ENCODE data around the gene MC1R. TPM values are rescaled to one million over a fixed set of nuclear protein-coding genes. Genes with fewer than 3 reads are reported as not detected.

Gene MC1R
- total RNA-seq, 1 experiment from 2014 or later: 14.3 TPM

GRCh38 chr16:89892635-89893034 lies 26.0 kb upstream of the MC1R start:
- no peak for DNase-seq (ENCODE audit: low read depth, low spot score)
- in situ Hi-C loops (cut with HindIII; ENCODE audit: low pct_unique_long_range_greater_than_20kb, low sequenced_read_pairs): no loop called here

GRCh38 chr16:89893642-89894548 lies 24.8 kb upstream of the MC1R start:
- in situ Hi-C loops (cut with HindIII; ENCODE audit: low pct_unique_long_range_greater_than_20kb, low sequenced_read_pairs): no loop called here
- no peak for DNase-seq (ENCODE audit: low read depth, low spot score)

- in situ Hi-C loops (cut with HindIII; ENCODE audit: low pct_unique_long_range_greater_than_20kb, low sequenced_read_pairs): no loop called here
- no peak for DNase-seq (ENCODE audit: low read depth, low spot score)
Measured at GRCh38 chr16:89895482-89896250, 23.0 kb upstream of the MC1R start.

DNA sequence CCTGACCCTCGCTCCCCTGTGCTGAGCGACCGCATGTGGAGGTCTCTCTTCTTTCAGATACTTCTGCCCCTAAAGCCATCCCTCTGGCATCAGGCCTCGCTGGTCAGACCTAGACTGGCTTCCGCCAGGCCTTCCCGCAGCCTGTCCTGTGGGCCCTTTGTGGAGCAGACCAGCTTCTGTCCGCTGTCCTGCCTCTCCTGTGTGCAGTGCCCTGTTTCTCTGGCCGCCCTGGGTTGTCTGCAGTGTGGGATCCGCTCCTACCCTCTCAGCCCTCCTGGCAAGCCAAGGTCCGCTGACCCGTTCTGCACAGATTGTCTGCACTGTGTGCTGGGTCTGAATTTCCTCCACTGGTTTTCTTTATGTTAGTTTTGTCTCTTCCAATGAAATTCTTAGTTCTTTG lies 21.5 kb upstream of the MC1R start:
- no peak for DNase-seq (ENCODE audit: low read depth, low spot score)
- in situ Hi-C loops (cut with HindIII; ENCODE audit: low pct_unique_long_range_greater_than_20kb, low sequenced_read_pairs): no loop called here

DNA sequence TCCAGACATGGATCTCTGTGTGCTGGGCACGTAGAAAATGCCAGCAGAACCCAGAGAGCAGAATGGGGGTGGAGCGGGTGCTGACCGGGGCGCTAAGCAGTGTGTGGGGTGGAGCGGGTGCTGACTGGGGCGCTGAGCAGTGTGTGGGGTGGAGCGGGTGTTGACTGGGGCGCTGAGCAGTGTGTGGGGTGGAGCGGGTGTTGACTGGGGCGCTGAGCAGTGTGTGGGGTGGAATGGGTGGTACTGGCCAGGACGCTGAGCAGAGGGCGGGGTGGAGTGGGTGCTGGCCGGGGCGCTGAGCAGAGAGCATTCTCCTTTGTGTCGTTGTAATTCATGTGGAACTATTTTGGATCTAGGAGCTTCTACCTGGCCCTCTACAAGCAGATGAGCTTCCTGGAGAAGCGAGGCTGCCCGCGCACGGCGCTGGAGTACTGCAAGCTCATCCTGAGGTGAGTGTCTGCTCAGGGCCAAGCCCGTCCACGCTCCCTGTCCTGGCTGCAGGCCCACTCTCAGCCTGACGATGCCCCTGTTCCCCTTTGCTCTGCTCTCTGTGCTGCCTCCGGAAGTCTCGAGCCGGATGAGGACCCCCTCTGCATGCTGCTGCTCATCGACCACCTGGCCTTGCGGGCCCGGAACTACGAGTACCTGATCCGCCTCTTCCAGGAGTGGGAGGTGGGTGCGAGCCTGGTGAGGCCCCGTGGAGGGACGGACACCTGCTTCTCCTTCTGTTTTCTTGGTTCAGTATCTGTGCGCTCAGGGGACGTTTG lies 20.3 kb upstream of the MC1R start:
- no peak for DNase-seq (ENCODE audit: low read depth, low spot score)
- in situ Hi-C loops (cut with HindIII; ENCODE audit: low pct_unique_long_range_greater_than_20kb, low sequenced_read_pairs): no loop called here

GRCh38 chr16:89899879-89900481 lies 18.7 kb upstream of the MC1R start:
- in situ Hi-C loops (cut with HindIII; ENCODE audit: low pct_unique_long_range_greater_than_20kb, low sequenced_read_pairs): no loop called here
- no peak for DNase-seq (ENCODE audit: low read depth, low spot score)

- in situ Hi-C loops (cut with HindIII; ENCODE audit: low pct_unique_long_range_greater_than_20kb, low sequenced_read_pairs): no loop called here
- DNase-seq (ENCODE audit: low read depth, low spot score): no peak
Measured at GRCh38 chr16:89900885-89901284, 17.8 kb upstream of the MC1R start.

GRCh38 chr16:89902980-89903379 lies 15.7 kb upstream of the MC1R start:
- in situ Hi-C loops (cut with HindIII; ENCODE audit: low pct_unique_long_range_greater_than_20kb, low sequenced_read_pairs): no loop called here
- DNase-seq (ENCODE audit: low read depth, low spot score): no peak

- DNase-seq (ENCODE audit: low read depth, low spot score): no peak
- in situ Hi-C loops (cut with HindIII; ENCODE audit: low pct_unique_long_range_greater_than_20kb, low sequenced_read_pairs): no loop called here
Measured at GRCh38 chr16:89903908-89904515, 14.7 kb upstream of the MC1R start.

- in situ Hi-C loops (cut with HindIII; ENCODE audit: low pct_unique_long_range_greater_than_20kb, low sequenced_read_pairs): no loop called here
Measured at GRCh38 chr16:89904606-89905510, 13.8 kb upstream of the MC1R start.

DNA sequence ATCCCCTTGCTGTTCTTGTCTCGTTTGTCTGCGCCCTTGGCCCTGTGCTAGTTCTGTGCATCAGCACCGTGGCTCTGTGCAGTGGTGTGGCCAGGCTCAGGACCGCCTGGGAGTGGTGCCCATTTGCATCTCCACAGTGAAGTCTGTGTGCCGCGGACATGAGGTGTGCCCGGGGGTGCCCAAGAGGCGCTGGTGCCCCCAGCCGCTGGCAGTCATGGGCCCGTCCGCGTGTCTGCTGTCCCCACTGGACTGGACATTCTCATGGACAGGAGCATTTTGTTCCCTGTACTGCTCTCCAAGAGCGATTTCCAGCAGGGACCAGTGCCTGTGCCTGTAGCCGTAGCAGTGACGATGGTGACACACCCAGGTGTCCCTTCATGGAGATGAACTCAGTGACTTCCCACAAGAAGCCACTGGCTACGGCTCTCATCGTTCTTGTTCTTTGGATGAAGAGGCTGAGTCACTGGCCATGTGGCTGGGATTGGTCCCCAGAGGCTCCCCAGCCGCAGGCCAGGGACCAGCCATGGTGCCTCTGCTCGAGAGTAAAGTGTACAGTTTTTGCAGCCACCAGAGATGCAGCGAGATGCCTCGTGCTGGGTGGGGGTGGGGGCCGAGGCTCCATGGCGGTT lies 13.0 kb upstream of the MC1R start:
- DNase-seq (ENCODE audit: low read depth, low spot score): no peak
- in situ Hi-C loops (cut with HindIII; ENCODE audit: low pct_unique_long_range_greater_than_20kb, low sequenced_read_pairs): no loop called here

More at GRCh38 chr16:89904606-89905510, 13.8 kb upstream of the MC1R start:
- DNase-seq (ENCODE audit: low read depth, low spot score): no peak

DNA sequence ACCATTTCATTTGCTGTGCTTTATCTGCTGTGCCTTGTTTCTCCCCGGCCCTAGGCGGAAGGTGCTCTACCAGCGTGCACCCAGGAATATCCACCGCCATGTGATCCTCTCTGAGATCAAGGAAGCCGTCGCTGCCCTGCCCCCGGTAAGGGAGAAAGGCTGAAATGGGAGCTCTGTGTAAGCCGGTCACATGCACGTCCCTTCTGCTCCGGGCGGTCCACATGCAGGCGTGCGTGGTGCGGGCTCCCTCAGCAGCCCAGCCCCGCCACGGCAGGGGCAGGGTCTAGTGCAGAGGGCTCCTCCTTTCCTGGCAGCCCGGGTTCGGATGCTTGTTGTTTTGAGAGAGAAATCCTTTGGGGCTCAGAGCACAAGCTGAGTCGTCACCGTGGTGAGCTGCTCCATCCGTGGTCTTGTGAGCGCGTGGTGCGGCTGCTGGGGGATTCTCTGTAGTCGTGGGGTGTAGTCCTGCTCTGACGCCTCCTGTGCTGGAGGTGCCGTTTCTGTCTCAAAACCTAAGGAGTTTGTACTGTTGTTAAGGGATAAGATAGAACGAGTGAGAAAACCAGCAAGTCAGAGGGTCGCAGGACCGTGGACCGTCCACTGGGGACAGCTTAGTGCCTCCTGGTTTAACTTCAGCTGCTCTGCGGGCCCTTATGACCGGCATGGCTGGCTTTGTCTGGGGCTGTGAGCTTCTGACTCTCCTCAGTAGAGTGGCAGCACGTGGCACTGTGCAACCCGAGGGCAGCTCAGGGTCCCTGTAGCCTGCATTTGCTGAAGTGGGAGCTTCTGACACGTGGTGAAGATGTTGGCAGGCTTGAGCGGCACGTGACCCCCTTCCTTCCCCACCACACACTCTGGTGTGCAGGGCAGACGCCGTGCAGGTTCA lies 12.3 kb upstream of the MC1R start:
- in situ Hi-C loops (cut with HindIII; ENCODE audit: low pct_unique_long_range_greater_than_20kb, low sequenced_read_pairs): no loop called here
- peak; percentile 92 for DNase-seq (ENCODE audit: low read depth, low spot score)

- in situ Hi-C loops (cut with HindIII; ENCODE audit: low pct_unique_long_range_greater_than_20kb, low sequenced_read_pairs): no loop called here
- no peak for DNase-seq (ENCODE audit: low read depth, low spot score)
Measured at GRCh38 chr16:89907055-89907814, 11.4 kb upstream of the MC1R start.

GRCh38 chr16:89908236-89908635 lies 10.4 kb upstream of the MC1R start:
- in situ Hi-C loops (cut with HindIII; ENCODE audit: low pct_unique_long_range_greater_than_20kb, low sequenced_read_pairs): no loop called here

More at GRCh38 chr16:89908236-89908635, 10.4 kb upstream of the MC1R start:
- no peak for DNase-seq (ENCODE audit: low read depth, low spot score)

Data from SK-MEL-5 (cell line).